NCI-H1105 (cell line): ENCODE results near the gene ADGRG2.

Experiments
- DNase-seq: peaks from one replicate; lab custom pipeline; 2025; lab: John Stamatoyannopoulos, UW

Gene ADGRG2

DNA sequence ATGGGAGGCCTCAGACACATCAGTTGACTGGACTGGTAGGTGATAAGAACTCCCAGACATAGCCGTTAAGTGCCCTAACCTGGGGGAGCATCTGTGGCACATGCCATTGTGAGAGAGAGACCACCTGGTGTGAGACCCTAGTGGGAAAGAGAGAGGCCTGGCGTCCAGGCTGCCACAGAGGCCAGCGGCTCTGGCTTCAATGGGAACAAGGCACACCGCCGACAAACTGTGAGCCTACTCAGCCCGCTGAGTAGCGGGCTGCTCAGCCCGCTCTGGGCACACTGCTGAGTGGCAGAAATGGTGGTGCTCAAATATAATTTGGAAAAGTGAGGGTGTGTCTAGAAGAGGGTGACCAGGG is 172.3 kb downstream of the ADGRG2 start:
- DNase-seq, result no peak

- no peak for DNase-seq
Measured at GRCh38 chrX:18949291-18949943, 172.9 kb downstream of the ADGRG2 start.

GRCh38 chrX:18946611-18947010 is 175.7 kb downstream of the ADGRG2 start:
- no peak for DNase-seq

DNA sequence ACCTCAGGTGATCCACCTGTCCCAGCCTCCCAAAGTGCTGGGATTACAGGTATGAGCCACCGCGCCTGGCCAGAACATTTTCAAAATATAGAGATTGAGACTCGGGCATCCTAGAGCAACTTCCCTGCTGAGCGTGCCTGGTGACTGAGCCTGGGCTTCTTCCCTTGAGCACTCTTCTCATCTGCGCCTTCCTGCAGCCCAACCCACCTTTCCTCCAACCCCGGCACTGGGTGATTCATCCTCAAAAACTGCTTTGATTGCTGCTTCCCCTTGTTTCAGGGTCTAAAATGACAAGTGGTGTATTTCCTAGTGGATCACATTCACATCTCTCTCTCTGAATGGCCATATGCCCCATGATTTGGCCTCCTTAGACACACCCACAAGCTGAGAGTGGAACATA is 176.1 kb downstream of the ADGRG2 start:
- DNase-seq, result no peak

GRCh38 chrX:18945483-18945882 is 176.8 kb downstream of the ADGRG2 start:
- no peak for DNase-seq

DNA sequence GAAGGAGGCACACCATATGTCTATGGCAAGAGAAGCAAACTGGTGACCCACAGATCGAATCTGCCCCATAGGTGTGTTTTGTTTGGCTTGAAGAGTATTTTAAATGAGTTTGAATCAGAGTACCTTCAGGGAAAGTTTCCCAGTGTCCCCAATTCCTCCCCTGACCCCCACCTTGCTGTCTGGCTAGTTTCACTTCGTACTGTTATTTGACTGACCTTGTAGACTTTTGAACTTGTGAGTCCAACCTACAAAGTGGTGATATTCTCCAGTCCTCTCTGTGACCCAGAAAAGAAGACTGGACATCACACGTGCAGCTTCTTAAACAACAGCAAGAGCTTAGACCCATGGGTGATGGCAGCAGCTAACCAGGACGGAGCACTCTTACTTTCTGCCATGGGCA is 177.8 kb downstream of the ADGRG2 start:
- DNase-seq, result no peak

DNA sequence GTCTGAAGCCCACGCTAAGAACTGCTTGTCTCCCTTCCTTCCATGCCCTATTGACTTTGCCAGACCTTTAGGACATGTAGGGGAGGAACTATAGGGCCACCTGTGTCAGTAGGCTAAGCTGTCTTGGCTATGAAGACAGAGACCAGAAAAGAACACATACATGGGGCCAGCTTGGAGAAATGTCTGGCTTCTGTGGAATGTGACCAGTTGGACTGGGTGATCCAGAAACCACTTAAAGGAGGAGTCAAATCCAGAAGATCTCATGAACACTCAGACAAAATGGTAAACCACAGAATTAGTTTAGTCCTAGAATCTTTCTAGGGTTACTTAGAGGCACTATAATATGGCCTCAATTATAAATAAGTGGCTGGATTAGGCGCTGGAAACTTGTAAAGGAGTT is 180.4 kb downstream of the ADGRG2 start:
- DNase-seq, result no peak
